Measurements from ENCODE around the gene BCAS1. TPM values are rescaled to one million over a fixed set of nuclear protein-coding genes. Genes with fewer than 3 reads are reported as not detected.

Gene BCAS1
- total and polyA plus RNA-seq, 2 donors (not counting 3 experiments of a cell fraction or from before 2014, with no cell fraction given): not detected

- H3K4me1 ChIP-seq (ENCODE audit: control insufficient read depth, extremely low read depth, insufficient read depth, low read length): peaks cover 44% of the 10 kb centered on the region
These were observed 133.1 kb downstream of the BCAS1 start for GRCh38 chr20:53937339-53937741.

More at GRCh38 chr20:53937339-53937741, 133.1 kb downstream of the BCAS1 start:
- no peak overlapping the region for H3K4me2 ChIP-seq (ENCODE audit: insufficient read depth, low read length)
- TF ChIP-seq POLR2AphosphoS5 (IDR thresholded peaks at IDR 0.05; ENCODE audit: insufficient read depth, low read depth, low read length) (no peak), FOS (IDR thresholded peaks at IDR 0.05; ENCODE audit: borderline replicate concordance, insufficient read depth, low read length) (no peak), POLR2A (IDR thresholded peaks at IDR 0.05; ENCODE audit: low read depth, low read length) (no peak), EZH2 (IDR thresholded peaks at IDR 0.05; ENCODE audit: borderline replicate concordance, low read depth, low read length, severe bottlenecking) (no peak), GATA2 (IDR thresholded peaks at IDR 0.05; ENCODE audit: insufficient read depth, insufficient read length, low read depth, low read length) (no peak), JUN (IDR thresholded peaks at IDR 0.05; ENCODE audit: borderline replicate concordance, insufficient read depth, insufficient read length, low read depth) (no peak), MYC (IDR thresholded peaks at IDR 0.05; ENCODE audit: low read depth, low read length) (no peak)
- TF ChIP-seq, protein P1, sequence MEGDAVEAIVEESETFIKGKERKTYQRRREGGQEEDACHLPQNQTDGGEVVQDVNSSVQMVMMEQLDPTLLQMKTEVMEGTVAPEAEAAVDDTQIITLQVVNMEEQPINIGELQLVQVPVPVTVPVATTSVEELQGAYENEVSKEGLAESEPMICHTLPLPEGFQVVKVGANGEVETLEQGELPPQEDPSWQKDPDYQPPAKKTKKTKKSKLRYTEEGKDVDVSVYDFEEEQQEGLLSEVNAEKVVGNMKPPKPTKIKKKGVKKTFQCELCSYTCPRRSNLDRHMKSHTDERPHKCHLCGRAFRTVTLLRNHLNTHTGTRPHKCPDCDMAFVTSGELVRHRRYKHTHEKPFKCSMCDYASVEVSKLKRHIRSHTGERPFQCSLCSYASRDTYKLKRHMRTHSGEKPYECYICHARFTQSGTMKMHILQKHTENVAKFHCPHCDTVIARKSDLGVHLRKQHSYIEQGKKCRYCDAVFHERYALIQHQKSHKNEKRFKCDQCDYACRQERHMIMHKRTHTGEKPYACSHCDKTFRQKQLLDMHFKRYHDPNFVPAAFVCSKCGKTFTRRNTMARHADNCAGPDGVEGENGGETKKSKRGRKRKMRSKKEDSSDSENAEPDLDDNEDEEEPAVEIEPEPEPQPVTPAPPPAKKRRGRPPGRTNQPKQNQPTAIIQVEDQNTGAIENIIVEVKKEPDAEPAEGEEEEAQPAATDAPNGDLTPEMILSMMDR (IDR thresholded peaks at IDR 0.05; ENCODE audit: extremely low read depth in 1 of 2, insufficient read depth in 1 of 2, low read depth in 1 of 2, low read length in 2 of 2): no peak
- TF ChIP-seq, protein P2, sequence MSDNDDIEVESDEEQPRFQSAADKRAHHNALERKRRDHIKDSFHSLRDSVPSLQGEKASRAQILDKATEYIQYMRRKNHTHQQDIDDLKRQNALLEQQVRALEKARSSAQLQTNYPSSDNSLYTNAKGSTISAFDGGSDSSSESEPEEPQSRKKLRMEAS (IDR thresholded peaks at IDR 0.05; ENCODE audit: insufficient read depth, insufficient read length): no peak
- no peaks in the 10 kb centered on the region for H3K79me2 ChIP-seq (ENCODE audit: control insufficient read depth, insufficient read depth, low read length)
- H3K27me3 ChIP-seq (ENCODE audit: control insufficient read depth in 2 of 2, insufficient read depth in 2 of 2, low read length in 2 of 2): no peaks in the 10 kb centered on the region
- H3K36me3 ChIP-seq (ENCODE audit: control insufficient read depth in 2 of 2, extremely low read depth in 1 of 2, insufficient read depth in 2 of 2, low read length in 2 of 2): no peaks in the 10 kb centered on the region
- H3K9ac ChIP-seq (replicated peaks; ENCODE audit: extremely low read depth, insufficient read depth, low read length): no peak overlapping the region
- ChIA-PET POLR2A (no interaction called here), CTCF (interaction anchor here (1.4 to 5.9 kb wide), 3 partner anchors 11 to 359 kb away, joined by 4 to 141 read pairs (median 7); no protein-coding TSS in a partner anchor)
- no peak for DNase-seq (ENCODE audit: low read depth, low spot score)
- BruUV-seq (replicated peaks): no TSS peak
- no peak for FAIRE-seq
- no peak overlapping the region for H3K4me3 ChIP-seq (replicated peaks in 1 of 3; ENCODE audit: insufficient read depth in 1 of 3, low read depth in 1 of 3, low read length in 3 of 3)
- no peak overlapping the region for H3K27ac ChIP-seq (ENCODE audit: insufficient read depth, low read depth, low read length)
- dilution Hi-C loops (cut with MboI; ENCODE audit: extremely low pct_ligation_motif_present, low sequenced_read_pairs): loop anchor here (25.0 kb wide), 1 partner anchor 350 kb away; the partner anchor contains the start of gene ZNF217
- H4K20me1 ChIP-seq (replicated peaks; ENCODE audit: control insufficient read depth, extremely low read depth, insufficient read depth, low read length): no peaks in the 10 kb centered on the region
- H2AFZ ChIP-seq (ENCODE audit: low read depth, low read length): no peak overlapping the region
- H3K9me3 ChIP-seq (replicated peaks; ENCODE audit: control insufficient read depth, insufficient read depth, low read length): no peaks in the 10 kb centered on the region
- no peaks in the 10 kb centered on the region for H3K9me1 ChIP-seq (replicated peaks; ENCODE audit: control insufficient read depth, extremely low read depth, insufficient read depth, low read length)
- intact Hi-C loops (cut with micrococcal nuclease): no loop called here
